HL-60 (cell line): ENCODE measurements around the gene PCSK2.

Experiments
- DNase-seq, 2 experiments: peaks; one replicate each; pipeline ENCODE4 v3.0.0-alpha.2; 2010 to 2020; ENCODE audit warnings: low read depth in 1 of 2, low spot score in 1 of 2
- H3K27ac ChIP-seq: fragments of 250-450 bp; sonication (Bioruptor Pico); replicated peaks from 2 replicates; pipeline ENCODE4 v1.5.1; 2020; ENCODE audit warnings: mild to moderate bottlenecking, moderate library complexity
- H3K27me3 ChIP-seq: fragments of 250-450 bp; sonication (Bioruptor Pico); 2 replicates; pipeline ENCODE4 v1.5.1; 2021; ENCODE audit warnings: mild to moderate bottlenecking, moderate library complexity; ENCODE audit not compliant: insufficient read depth, poor library complexity, severe bottlenecking
- H3K4me3 ChIP-seq: replicated peaks from 2 replicates; pipeline ENCODE4 v1.5.1; 2011; ENCODE audit warnings: mild to moderate bottlenecking, control low read depth, low read length; ENCODE audit not compliant: insufficient read depth
- CTCF ChIP-seq: IDR thresholded peaks from one replicate; pipeline ENCODE4 v1.5.1; 2011; ENCODE audit warnings: low read length, control low read depth, inconsistent platforms; ENCODE audit not compliant: insufficient read depth
- GABPA ChIP-seq: IDR thresholded peaks from 2 replicates; pipeline ENCODE4 v1.6.1; 2012; ENCODE audit warnings: low read depth
- POLR2AphosphoS5 ChIP-seq: IDR thresholded peaks from 2 replicates; pipeline ENCODE4 v1.6.1; 2012; ENCODE audit warnings: low read depth
- REST ChIP-seq: IDR thresholded peaks from 2 replicates; pipeline ENCODE4 v1.6.1; 2012; ENCODE audit warnings: low read depth; ENCODE audit not compliant: insufficient replicate concordance
- SPI1 ChIP-seq: IDR thresholded peaks from 2 replicates; pipeline ENCODE4 v1.6.1; 2012; ENCODE audit warnings: low read depth, mild to moderate bottlenecking, borderline replicate concordance

The PCSK2 gene

GRCh38 chr20:17287503-17287902 is 60.7 kb downstream of the PCSK2 start:
- DNase-seq: no peak
- Histone ChIP-seq H3K27me3 (no peaks in the 10 kb centered on the region), H3K4me3 (no peak overlapping the region), H3K27ac (no peak overlapping the region)
- TF ChIP-seq GABPA (no peak), REST (no peak), CTCF (no peak), POLR2AphosphoS5 (no peak), SPI1 (no peak)

GRCh38 chr20:17287998-17288397 is 61.2 kb downstream of the PCSK2 start:
- DNase-seq: no peak
- no peak overlapping the region for H3K27ac ChIP-seq
- TF ChIP-seq SPI1 (no peak), GABPA (no peak), POLR2AphosphoS5 (no peak), CTCF (no peak), REST (no peak)
- H3K27me3 ChIP-seq: no peaks in the 10 kb centered on the region
- no peak overlapping the region for H3K4me3 ChIP-seq

- TF ChIP-seq CTCF: no peak
- no peak for TF ChIP-seq REST
- TF ChIP-seq POLR2AphosphoS5: no peak
- no peak for TF ChIP-seq GABPA
- TF ChIP-seq SPI1: no peak
- Histone ChIP-seq H3K27me3 (no peaks in the 10 kb centered on the region), H3K27ac (no peak overlapping the region), H3K4me3 (no peak overlapping the region)
- DNase-seq: no peak
Measured at GRCh38 chr20:17295151-17295726, 68.4 kb downstream of the PCSK2 start.
